GM19238 (cell line): ENCODE measurements around the gene TAMALIN.

Source experiments
- DNase-seq: peaks from one replicate; pipeline ENCODE4 v3.0.0; 2011; ENCODE audit warnings: low spot score; ENCODE audit not compliant: insufficient read length

TAMALIN gene

DNA sequence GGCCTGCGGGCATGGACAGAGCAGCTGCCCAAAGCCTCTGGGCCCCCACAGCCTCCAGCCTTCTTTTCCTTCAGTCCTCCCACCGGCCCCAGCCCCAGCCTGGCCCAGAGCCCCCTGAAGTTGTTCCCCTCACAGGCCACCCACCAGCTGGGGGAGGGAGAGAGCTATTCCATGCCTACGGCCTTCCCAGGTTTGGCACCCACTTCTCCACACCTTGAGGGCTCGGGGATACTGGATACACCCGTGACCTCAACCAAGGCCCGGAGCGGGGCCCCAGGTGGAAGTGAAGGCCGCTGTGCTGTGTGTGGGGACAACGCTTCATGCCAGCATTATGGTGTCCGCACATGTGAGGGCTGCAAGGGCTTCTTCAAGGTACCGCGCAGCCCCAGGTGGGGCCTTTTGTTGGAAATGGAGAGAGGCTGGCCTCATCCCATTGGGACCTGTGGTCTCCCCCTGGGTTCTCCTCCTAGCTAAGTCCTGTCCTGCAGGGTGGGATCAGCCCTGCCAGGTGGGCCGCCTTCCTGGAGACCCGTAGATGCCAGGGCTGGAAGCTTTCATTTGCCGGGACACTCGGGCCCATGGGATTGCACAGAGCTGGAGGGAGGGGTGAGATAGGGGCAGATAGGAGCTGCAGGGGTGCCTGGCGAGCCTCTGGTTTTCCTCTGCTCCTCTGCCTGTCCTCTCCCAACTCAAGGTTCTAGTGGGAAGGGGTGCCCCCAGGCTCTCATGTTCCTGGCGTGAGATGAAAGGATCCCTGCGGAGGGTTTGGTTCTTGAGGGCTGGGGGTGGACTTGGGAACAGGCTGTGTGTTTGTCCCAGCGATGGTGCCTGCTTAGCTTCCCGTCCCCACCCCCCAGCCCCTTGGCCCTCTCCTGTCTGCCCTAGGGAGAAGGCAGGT lies 48.3 kb downstream of the TAMALIN start:
- DNase-seq, result no peak

DNA sequence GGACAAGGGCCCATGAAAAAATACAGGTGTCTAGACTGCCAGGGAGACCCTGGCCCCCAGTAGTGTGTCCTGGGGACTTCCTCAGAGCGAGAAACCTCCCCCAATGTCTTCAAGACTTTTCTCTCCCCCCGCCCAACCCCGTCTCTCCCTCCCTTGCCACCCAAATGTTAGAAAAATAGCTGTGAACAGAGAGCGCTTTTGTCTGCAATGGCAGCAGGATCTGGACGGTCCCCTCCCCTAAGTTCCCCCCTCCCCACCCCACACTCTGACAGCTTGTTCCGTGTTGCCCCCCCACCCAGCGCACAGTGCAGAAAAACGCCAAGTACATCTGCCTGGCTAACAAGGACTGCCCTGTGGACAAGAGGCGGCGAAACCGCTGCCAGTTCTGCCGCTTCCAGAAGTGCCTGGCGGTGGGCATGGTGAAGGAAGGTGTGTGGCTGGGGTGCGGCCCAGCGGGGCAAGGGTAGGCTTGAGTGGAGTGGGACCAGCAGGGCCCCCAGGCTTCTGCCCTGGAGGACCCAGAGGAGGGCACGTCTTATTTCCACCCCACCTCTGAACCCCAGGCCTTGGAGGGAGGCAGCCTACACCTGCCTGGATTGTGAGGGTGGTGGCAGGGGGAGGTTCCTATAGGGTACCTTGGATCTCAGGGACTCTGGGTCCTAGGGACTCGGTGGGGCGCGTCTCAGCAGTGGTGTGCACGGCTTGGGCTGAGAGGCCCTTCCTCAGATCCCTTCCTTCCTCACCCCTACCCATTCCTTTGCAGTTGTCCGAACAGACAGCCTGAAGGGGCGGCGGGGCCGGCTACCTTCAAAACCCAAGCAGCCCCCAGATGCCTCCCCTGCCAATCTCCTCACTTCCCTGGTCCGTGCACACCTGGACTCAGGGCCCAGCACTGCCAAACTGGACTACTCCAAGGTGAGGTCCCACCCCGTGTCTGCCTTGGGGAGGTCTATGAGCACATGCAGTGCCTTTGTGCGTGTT lies 49.3 kb downstream of the TAMALIN start:
- no peak for DNase-seq

DNA sequence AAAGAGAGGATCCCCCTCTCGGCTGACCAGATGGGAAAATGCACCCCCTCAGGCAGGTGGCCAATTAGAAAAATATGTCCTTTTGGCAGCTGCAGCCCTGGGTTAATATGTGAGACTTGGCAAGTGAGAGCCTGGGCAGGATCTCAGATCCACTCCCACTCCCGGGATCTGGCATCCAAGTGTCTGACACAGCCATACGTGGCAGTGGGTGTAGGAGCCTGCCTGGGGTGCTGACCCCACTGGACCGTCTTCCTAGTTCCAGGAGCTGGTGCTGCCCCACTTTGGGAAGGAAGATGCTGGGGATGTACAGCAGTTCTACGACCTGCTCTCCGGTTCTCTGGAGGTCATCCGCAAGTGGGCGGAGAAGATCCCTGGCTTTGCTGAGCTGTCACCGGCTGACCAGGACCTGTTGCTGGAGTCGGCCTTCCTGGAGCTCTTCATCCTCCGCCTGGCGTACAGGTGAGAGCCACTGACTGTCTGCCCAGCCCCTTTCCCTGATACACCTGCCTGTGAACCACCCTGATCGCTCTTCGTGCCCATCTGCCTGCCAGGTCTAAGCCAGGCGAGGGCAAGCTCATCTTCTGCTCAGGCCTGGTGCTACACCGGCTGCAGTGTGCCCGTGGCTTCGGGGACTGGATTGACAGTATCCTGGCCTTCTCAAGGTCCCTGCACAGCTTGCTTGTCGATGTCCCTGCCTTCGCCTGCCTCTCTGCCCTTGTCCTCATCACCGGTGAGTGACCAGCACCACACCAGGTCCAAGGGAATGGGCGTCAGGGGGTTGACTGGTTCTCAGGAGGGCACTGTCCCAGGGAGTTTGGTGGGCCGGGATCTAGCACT lies 50.3 kb downstream of the TAMALIN start:
- DNase-seq, result no peak

DNA sequence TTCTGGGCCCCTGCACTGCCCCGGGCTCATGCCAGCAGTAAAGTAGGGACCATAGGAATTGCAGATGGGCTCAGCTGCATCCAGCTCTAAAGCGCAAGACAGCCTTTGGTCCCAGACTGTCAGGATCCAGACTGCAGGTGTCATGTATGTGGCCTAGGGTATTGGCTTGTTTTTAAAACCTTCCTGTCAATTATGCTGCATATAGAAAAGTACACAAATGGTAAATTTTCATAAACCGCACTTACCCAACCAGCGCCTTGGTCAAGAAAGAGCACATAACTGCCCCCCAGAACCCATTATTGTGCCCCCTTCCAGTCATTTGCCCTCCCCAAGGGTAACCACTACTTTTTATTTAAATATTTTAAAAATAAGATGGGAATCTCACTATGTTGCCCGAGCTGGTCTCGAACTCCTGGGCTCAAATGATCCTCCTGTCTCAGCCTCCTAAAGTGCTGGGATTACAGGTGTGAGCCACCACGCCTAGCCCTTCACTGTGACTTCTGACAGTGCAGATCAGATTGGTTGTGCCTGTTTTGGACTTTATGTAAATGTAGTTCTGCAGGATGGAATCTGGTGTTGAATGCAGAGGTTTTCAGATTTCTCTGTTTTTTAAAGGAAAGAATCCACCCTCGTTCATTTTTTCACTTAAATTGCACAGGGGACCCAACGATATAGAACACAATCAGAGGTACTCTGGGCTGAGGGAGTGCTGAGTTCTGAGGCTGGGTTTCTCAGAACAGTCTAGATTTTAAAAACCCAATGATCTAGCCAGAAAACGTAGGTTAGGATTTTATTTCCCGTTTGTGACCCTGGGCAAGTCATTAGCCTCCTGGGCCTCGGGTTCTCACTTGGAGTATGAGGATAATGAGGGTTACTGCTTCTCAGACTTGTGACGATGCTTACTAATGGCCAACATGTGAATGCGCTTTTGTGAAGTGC lies 51.2 kb downstream of the TAMALIN start:
- no peak for DNase-seq

DNA sequence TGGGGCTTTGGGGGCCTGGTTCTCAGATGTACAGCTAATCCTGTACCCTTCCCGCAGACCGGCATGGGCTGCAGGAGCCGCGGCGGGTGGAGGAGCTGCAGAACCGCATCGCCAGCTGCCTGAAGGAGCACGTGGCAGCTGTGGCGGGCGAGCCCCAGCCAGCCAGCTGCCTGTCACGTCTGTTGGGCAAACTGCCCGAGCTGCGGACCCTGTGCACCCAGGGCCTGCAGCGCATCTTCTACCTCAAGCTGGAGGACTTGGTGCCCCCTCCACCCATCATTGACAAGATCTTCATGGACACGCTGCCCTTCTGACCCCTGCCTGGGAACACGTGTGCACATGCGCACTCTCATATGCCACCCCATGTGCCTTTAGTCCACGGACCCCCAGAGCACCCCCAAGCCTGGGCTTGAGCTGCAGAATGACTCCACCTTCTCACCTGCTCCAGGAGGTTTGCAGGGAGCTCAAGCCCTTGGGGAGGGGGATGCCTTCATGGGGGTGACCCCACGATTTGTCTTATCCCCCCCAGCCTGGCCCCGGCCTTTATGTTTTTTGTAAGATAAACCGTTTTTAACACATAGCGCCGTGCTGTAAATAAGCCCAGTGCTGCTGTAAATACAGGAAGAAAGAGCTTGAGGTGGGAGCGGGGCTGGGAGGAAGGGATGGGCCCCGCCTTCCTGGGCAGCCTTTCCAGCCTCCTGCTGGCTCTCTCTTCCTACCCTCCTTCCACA lies 52.0 kb downstream of the TAMALIN start:
- no peak for DNase-seq

DNA sequence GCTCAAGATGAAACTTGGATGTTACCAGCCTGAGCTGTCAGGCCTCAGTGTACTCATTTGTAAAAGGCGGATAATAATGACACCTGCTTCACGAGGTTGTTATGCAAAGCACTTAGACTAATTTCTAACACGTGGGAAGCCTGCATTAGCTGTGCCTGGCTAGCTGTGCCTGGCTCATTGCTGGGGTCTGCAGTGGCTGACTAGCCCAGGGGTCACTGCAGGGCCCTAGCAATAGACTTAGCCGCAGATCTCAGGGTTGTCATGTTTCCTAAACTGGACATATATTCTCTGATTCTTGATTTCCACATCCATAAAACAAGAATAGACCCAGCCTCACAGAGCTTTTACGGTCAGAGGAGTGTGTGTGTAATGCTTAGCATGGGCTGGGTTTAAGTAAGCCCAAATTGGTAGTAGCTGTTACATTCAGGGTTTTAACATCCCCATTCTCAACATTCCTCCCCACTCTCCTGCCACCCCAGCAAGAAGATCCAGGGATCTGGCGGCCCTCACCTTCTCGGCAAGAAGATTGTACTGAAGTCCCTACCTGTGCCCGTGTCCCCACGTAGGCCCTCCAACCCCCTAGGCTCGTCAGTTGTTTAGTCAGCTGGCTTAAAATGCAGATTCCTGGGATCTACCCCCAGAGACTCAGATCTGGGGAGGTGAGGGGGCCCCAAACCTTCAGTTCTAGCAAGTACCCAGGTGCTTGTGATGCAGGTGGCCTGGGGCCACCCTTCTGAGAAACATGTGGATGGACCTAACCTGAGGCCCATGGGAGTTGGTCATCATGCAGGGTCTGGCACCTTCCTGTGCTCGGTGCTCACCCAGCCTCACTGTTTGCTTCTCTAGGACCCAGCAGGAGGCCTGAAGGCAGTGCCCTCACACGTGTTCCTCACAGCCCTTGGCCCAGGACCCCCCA lies 53.1 kb downstream of the TAMALIN start:
- DNase-seq, result no peak

DNA sequence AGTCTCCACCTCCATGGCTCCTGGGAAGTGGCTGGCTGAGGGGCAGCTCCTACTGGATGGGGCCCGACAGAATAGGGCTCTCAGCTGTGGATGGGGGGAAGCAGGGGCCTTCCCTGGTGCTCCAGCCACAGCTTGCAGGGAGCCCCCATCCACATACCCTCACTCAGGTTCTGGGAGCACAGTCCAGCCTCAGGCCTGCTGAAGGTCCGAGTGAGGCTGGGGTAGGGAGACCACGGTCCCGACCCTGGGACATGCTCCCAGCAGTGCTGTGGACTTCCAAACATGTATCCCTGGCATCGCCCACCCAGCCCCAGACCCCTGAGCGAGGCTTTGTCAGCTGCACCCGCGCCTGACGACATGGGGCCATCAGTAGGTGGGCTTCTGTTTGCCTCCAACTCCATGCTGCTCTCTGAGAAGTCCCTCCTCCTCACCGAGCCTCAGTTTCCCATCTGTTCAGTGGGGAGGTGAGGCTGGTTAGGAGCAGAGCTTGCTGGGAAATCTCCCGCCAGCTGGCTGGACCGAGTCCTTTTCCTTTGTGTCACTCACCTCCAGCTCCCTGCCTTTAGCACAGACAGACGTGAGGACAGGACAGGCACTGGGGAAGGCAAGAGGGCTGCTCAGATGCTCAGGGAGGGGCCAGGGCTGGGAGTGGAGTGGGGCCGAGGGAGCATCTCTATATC lies 53.9 kb downstream of the TAMALIN start:
- DNase-seq, result no peak

DNA sequence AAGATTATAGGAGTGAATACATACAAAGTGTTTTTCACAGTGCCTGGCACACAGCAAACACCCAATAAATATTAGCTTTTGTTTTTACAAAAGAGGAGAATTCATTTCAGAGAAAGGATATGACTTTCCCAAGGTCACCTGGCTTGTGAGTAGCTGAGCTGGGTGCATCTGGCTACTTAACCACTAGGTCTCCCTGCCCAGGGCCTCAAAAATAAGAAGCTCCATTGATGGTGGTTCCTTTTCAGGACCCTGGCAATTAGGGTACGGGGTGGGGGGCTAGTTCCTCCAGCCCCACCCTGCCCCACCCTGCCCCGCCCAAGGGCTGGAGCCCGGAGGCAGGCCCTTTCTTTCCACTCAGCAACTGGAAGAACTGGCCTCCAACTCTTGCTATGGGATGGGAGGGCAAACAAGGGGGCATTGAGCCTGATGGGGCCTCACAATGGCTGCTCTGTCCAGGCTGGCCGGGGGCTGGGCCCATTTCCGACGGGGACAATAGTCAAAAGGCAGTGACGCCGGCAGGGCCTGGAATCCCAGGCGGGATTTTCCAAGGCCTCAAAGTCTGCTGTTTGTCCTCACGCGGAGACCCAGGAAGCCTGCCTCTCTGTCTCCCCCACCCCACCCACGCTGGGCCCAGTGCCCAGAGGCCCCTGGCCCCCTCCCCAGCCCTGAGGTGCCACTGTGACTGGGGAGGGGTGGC lies 54.9 kb downstream of the TAMALIN start:
- DNase-seq, result no peak

DNA sequence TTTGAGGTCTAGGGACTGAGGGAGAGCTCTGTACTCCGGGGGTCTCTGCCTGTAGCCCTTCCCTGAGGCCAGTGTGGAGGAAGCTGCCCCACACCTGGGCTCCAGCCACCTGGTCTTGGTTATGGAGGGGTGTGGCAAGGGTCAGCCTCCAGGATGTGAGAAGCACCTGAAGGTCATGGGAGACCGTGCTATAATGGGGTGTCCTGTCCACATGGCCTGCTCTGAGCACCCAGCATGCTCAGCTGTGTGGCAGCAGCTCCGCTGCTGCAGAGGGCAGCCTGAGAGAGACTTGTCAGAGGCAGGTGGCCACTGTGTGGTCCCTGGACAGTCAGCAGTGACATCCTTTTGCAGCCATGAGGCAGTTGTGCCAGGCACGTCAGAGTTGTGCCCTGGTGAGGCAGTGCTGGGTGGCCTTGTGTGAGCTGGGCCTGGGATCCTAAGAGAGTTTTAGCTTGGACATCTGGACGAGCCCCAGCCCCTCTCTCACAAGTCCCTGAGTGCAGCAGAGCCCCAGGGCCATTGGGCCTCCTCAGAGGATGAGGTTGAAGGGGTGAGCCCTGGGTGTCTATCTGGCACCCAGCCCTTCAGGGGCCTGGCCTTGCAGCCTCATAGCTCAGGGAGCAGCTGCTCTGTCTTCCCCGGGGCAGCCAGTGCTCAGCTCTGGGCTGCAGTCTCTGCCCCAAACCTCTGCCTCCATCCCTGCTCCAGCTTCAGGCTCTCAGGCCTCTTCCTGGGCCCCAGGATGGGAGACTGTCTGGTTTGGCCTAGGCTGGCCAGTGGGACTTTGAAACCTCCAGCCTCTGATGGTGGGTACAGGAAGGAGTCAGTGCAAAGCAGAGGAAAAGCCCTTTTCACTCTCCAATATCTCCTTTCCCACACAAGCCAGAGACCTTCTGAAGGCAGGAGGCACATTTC lies 55.7 kb downstream of the TAMALIN start:
- DNase-seq, result no peak

DNA sequence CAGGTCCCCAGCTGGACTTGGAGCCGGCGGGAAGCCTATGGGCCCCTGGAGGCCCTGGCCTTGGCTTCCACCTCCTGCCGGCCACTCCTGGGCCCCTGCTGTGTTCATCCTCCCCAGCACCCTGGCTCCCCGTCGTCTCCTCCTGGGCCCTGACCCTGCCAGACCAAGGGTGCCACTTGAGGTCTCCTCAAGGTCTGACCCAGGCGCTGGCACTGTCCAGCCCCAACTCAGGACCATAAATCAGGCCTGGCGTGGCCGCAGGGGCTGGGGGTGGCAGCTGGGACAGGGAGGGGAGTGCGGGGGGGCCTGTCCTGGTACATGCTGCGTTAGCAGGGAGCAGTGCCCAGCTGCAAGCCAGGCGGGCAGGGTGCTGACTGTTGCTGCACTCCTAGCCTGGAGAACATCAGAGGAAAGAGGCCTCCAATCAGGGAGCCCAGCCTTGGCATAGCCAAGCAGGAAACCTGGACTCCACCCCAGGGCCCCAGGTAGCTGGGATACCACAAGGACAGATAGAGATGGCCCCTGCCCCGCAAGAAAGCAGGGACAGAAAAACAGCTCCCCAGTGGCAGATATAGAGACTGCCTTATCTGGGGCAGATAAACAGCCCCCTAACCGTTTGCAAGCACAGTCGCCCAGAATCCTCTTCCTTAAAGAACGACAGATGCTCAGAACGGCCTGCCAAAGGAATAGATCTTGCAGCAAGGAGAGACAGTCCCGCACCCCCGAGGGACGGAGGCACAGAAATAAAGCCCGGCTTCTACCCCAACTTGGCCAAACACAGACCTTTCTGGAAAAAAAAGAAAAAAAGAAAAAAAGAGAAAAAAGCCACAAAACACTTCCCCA lies 56.6 kb downstream of the TAMALIN start:
- no peak for DNase-seq

DNA sequence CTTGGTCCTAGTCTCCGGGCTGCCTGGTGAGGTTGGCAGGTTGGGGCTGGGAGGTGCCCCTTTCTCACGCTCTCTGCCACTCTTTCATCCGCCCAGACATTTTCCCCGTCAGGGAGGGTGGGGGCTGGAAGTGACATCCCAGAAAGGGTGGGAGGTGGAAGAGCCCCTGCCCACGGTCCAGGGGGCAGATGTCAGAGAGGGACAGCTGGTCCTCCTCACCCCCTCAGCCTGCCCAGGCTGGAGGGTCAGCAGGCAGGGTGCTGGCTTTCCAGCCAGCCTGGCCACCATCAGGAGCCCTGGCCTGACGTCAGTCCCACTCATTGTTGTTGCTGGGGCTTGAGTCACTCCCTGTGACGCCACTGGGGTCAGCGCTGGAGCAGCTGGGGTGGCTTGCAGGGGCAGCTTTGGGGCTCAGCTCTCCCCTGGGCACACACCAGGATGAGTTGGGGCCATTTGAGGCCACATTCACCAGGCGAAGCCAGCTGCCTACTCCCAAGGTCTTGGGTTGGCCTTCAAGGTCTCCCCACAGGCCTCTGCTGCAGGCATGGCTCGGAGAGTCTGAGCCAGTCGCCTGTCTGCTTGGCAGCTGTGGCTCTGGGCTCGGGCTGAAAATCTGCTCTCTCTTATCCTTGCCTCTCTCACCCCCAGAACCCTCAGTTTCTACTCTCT lies 57.4 kb downstream of the TAMALIN start:
- no peak for DNase-seq
